ENCODE measurements around the gene DNM2.

GRCh38 chr19:10737722-10738121 lies 19.8 kb downstream of the DNM2 start:
- TF ChIP-seq, protein P1, sequence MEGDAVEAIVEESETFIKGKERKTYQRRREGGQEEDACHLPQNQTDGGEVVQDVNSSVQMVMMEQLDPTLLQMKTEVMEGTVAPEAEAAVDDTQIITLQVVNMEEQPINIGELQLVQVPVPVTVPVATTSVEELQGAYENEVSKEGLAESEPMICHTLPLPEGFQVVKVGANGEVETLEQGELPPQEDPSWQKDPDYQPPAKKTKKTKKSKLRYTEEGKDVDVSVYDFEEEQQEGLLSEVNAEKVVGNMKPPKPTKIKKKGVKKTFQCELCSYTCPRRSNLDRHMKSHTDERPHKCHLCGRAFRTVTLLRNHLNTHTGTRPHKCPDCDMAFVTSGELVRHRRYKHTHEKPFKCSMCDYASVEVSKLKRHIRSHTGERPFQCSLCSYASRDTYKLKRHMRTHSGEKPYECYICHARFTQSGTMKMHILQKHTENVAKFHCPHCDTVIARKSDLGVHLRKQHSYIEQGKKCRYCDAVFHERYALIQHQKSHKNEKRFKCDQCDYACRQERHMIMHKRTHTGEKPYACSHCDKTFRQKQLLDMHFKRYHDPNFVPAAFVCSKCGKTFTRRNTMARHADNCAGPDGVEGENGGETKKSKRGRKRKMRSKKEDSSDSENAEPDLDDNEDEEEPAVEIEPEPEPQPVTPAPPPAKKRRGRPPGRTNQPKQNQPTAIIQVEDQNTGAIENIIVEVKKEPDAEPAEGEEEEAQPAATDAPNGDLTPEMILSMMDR (IDR thresholded peaks at IDR 0.05), result no peak
- TF ChIP-seq POLR2AphosphoS5 (IDR thresholded peaks at IDR 0.05; ENCODE audit: low read depth, low read length) (no peak), TCF7L2 (IDR thresholded peaks at IDR 0.05; ENCODE audit: low read depth, low read length) (no peak)
- TF ChIP-seq, protein P2, sequence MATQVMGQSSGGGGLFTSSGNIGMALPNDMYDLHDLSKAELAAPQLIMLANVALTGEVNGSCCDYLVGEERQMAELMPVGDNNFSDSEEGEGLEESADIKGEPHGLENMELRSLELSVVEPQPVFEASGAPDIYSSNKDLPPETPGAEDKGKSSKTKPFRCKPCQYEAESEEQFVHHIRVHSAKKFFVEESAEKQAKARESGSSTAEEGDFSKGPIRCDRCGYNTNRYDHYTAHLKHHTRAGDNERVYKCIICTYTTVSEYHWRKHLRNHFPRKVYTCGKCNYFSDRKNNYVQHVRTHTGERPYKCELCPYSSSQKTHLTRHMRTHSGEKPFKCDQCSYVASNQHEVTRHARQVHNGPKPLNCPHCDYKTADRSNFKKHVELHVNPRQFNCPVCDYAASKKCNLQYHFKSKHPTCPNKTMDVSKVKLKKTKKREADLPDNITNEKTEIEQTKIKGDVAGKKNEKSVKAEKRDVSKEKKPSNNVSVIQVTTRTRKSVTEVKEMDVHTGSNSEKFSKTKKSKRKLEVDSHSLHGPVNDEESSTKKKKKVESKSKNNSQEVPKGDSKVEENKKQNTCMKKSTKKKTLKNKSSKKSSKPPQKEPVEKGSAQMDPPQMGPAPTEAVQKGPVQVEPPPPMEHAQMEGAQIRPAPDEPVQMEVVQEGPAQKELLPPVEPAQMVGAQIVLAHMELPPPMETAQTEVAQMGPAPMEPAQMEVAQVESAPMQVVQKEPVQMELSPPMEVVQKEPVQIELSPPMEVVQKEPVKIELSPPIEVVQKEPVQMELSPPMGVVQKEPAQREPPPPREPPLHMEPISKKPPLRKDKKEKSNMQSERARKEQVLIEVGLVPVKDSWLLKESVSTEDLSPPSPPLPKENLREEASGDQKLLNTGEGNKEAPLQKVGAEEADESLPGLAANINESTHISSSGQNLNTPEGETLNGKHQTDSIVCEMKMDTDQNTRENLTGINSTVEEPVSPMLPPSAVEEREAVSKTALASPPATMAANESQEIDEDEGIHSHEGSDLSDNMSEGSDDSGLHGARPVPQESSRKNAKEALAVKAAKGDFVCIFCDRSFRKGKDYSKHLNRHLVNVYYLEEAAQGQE (IDR thresholded peaks at IDR 0.05; ENCODE audit: insufficient read depth in 1 of 2, low read depth in 2 of 2, low read length in 1 of 2), result no peak
